Nephron (organoid): ENCODE results near the gene LRRIQ1.
"Not testable (repeated sequence)": the region's sequence is repeated elsewhere in the genome, so short reads cannot be mapped to it uniquely, and the experiment has no call there.

Experiments used
- H3K27ac Mint-ChIP-seq, 3 experiments: 2 replicates each; pipeline ENCODE4 v1.8.0; 2020; ENCODE audit warnings: mixed read lengths in 3 of 3, mild to moderate bottlenecking in 2 of 3, moderate library complexity in 1 of 3
- H3K27me3 Mint-ChIP-seq: 2 replicates; pipeline ENCODE4 v1.8.0; 2021; ENCODE audit warnings: low read depth, mild to moderate bottlenecking, moderate library complexity, mixed read lengths
- H3K36me3 Mint-ChIP-seq: 2 replicates; pipeline ENCODE4 v1.8.0; 2020; ENCODE audit warnings: low read depth, mixed read lengths
- H3K4me1 Mint-ChIP-seq: 2 replicates; pipeline ENCODE4 v1.8.0; 2020; ENCODE audit warnings: mixed read lengths
- H3K4me3 Mint-ChIP-seq, 3 experiments: 2 replicates each; pipeline ENCODE4 v1.8.0; 2020; ENCODE audit warnings: mild to moderate bottlenecking in 3 of 3, mixed read lengths in 3 of 3, moderate library complexity in 2 of 3
- H3K9me3 Mint-ChIP-seq: 2 replicates; pipeline ENCODE4 v1.8.0; 2020; ENCODE audit warnings: mixed read lengths
- CTCF ChIP-seq, 3 experiments: fragments of 200-600 bp; sonication (generic); IDR thresholded peaks; one replicate each; pipeline ENCODE4 v1.5.0; 2021; ENCODE audit warnings: antibody characterized with exemption in 3 of 3; ENCODE audit not compliant: unreplicated experiment in 3 of 3

LRRIQ1 gene

DNA sequence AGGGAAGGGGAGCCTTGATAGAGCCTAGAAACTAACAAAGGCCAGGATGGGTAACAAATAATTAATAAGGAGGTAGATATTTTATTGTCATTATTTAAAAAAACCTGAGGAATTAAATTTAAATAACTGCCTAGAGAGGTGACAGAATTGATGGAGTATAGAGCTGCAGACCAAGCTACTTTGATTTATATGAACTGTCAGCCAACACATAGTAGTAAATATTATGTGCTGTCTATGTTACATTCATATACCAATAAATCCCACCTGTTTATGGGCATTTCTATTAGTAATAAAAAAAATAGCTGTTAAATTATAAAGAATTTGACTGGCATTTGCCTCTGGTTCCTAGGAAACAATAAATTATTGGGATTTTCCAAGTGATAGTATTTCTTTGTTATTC is 37.8 kb upstream of the LRRIQ1 start:
- TF ChIP-seq CTCF (IDR thresholded peaks at IDR 0.05; ENCODE audit: unreplicated experiment in 3 of 3), result no peak
- Mint-ChIP-seq H3K36me3 (no peaks in the 10 kb centered on the region), H3K27ac (no peak overlapping the region), H3K9me3 (no peaks in the 10 kb centered on the region), H3K27me3 (no peaks in the 10 kb centered on the region), H3K4me3 (no peak overlapping the region), H3K4me1 (no peaks in the 10 kb centered on the region)

- no peak overlapping the region for H3K4me3 Mint-ChIP-seq
- no peaks in the 10 kb centered on the region for H3K27me3 Mint-ChIP-seq
- TF ChIP-seq CTCF (IDR thresholded peaks at IDR 0.05; ENCODE audit: unreplicated experiment in 3 of 3), result no peak
- H3K4me1 Mint-ChIP-seq, result no peaks in the 10 kb centered on the region
- no peaks in the 10 kb centered on the region for H3K9me3 Mint-ChIP-seq
- H3K36me3 Mint-ChIP-seq, result no peaks in the 10 kb centered on the region
- H3K27ac Mint-ChIP-seq, result no peak overlapping the region
Observed at GRCh38 chr12:85000729-85001128, 35.4 kb upstream of the LRRIQ1 start.

GRCh38 chr12:85002778-85003296 is 33.3 kb upstream of the LRRIQ1 start:
- Mint-ChIP-seq H3K36me3 (no peaks in the 10 kb centered on the region), H3K27me3 (no peaks in the 10 kb centered on the region), H3K4me3 (no peak overlapping the region), H3K9me3 (no peaks in the 10 kb centered on the region), H3K27ac (no peak overlapping the region), H3K4me1 (no peaks in the 10 kb centered on the region)
- no peak for TF ChIP-seq CTCF (IDR thresholded peaks at IDR 0.05; ENCODE audit: unreplicated experiment in 3 of 3)

DNA sequence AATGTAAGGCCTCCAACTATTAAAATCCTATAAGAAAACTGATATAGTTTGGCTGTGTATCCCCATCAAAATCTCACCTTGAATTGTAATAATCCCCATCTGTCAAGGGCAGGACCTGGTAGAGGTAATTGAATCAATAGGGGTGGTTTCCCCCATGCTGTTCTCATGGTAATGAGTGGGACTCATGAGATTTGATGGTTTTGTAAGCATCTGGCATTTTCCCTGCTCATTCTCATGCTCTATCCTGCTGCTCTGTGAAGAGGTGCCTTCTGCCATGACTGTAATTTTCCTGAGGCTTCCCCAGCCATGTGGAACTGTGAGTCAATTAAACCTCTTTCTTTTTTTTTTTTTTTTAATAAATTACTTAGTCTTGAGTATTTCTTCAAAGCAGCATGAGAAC is 31.9 kb upstream of the LRRIQ1 start:
- H3K9me3 Mint-ChIP-seq, result no peaks in the 10 kb centered on the region
- H3K27me3 Mint-ChIP-seq, result peaks cover 3% of the 10 kb centered on the region
- H3K4me3 Mint-ChIP-seq, result no peak overlapping the region
- no peak for TF ChIP-seq CTCF (IDR thresholded peaks at IDR 0.05; ENCODE audit: unreplicated experiment in 3 of 3)
- no peaks in the 10 kb centered on the region for H3K36me3 Mint-ChIP-seq
- no peak overlapping the region for H3K27ac Mint-ChIP-seq
- no peaks in the 10 kb centered on the region for H3K4me1 Mint-ChIP-seq

- H3K4me3 Mint-ChIP-seq, H3K27me3 Mint-ChIP-seq, H3K36me3 Mint-ChIP-seq: not testable (repeated sequence)
Observed at GRCh38 chr12:85005047-85005446, 31.1 kb upstream of the LRRIQ1 start.

DNA sequence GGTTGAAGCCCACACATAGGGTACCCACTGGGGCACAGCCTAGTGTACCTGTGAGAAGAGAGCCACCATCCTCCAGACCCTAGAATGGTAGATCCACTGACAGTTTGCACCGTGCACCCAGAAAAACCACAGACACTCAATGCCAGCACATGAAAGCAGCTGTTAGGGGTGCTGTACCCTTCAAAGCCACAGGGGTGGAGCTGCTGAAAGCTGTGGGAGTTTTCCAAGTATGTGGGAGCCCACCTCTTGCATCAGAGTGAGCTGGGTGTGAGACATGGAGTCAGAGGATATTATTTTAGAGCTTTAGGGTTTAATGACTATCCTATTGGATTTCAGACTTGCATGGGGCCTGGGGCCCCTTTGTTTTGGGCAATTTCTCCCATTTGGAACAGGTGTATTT is 30.5 kb upstream of the LRRIQ1 start:
- no peak for TF ChIP-seq CTCF (IDR thresholded peaks at IDR 0.05; ENCODE audit: unreplicated experiment in 3 of 3)
- no peak overlapping the region for H3K4me3 Mint-ChIP-seq

More at GRCh38 chr12:85005047-85005446, 31.1 kb upstream of the LRRIQ1 start:
- H3K4me1 Mint-ChIP-seq, H3K27ac Mint-ChIP-seq, H3K9me3 Mint-ChIP-seq: not testable (repeated sequence)

More for the DNA sequence above, 30.5 kb upstream of the LRRIQ1 start:
- no peaks in the 10 kb centered on the region for H3K9me3 Mint-ChIP-seq
- peaks cover 3% of the 10 kb centered on the region for H3K27me3 Mint-ChIP-seq
- no peaks in the 10 kb centered on the region for H3K36me3 Mint-ChIP-seq
- no peak overlapping the region for H3K27ac Mint-ChIP-seq
- no peaks in the 10 kb centered on the region for H3K4me1 Mint-ChIP-seq
